SIG-M5 treated with dmso at 0.1 percent for 504 hours (cell line): ENCODE results near the gene ALPP.
"Not testable (repeated sequence)": the region's sequence is repeated elsewhere in the genome, so short reads cannot be mapped to it uniquely, and the experiment has no call there.

Experiments
- DNase-seq: peaks from one replicate; lab custom pipeline; 2025; ENCODE audit not compliant: unreplicated experiment; lab: John Stamatoyannopoulos, UW

ALPP gene

DNA sequence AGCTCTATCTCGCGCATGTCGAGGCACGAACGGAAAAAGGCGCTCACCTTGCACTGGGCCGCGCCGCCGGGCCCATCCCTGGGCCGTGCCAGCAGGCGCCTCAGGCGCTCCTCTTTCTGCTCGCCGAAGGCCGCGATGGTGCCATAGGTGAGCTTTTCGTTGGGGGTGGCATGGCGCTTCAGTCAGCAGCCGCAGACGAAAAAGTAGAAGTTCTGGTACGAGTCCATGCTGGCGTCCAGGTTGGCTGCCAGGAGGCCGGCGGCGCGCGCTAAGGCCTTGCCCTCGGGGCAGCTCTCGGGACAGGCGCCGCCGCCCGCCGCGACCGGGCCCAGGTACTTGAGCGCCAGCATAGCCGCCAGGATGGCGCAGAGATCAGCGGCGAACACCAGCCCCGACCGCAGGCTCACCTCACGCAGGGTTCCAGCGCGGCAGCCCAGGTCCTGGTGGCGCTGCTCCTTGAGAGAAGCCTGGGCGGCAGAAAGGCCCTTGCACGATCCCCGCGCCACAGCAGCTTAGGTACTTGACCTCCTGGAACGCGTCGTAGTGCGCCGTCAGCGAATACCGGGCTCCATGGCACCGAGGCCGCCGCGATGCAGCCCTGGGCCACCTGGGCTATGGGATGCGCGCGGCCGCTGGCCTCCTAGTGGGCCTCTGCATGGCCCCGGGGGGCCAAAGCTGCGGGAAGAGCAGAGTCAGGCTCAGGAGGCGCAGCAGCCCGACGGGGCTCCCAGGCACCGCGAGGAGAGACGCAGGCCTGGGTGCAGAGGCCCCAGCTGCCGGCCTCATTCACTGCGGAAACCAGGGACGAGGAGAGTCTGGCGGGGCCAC lies 40.9 kb downstream of the ALPP start:
- no peak for DNase-seq

- DNase-seq: no peak
These were observed 41.5 kb downstream of the ALPP start for GRCh38 chr2:232420073-232420454.

GRCh38 chr2:232420463-232421188 lies 42.1 kb downstream of the ALPP start:
- no peak for DNase-seq

GRCh38 chr2:232421189-232421785 lies 42.7 kb downstream of the ALPP start:
- DNase-seq: no peak

DNA sequence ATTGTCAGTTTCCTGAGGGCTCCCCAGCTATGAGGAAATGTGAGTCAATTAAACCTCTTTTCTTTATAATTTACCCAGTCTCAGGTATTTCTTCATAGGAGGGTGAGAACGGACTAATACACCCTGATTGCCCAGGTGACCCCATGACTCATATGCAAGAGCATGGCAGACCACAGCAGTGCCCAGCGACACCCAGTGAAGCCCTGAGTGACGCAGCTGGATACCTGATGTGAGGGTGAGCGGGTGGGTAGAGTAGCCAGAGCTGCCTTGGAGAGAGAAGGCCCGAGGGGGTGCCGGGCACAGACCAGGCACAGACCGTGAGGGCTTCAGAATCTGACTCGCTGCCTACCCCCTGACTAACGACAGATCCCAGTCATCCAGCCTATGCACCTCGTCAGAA lies 43.5 kb downstream of the ALPP start:
- DNase-seq: no peak

DNA sequence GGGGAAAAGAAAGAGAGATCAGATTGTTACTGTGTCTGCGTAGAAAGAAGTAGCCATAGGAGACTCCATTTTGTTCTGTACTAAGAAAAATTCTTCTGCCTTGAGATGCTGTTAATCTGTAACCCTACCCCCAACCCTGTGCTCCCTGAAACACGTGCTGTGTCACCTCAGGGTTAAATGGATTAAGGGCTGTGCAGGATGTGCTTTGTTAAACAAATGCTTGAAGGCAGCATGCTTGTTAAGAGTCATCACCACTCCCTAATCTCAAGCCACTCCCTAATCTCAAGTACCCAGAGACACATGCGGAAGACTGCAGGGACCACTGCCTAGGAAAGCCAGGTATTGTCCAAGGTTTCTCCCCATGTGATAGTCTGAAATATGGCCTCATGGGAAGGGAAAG lies 44.4 kb downstream of the ALPP start:
- not testable (repeated sequence) for DNase-seq

- not testable (repeated sequence) for DNase-seq
These were observed 44.9 kb downstream of the ALPP start for GRCh38 chr2:232423407-232423806.

DNA sequence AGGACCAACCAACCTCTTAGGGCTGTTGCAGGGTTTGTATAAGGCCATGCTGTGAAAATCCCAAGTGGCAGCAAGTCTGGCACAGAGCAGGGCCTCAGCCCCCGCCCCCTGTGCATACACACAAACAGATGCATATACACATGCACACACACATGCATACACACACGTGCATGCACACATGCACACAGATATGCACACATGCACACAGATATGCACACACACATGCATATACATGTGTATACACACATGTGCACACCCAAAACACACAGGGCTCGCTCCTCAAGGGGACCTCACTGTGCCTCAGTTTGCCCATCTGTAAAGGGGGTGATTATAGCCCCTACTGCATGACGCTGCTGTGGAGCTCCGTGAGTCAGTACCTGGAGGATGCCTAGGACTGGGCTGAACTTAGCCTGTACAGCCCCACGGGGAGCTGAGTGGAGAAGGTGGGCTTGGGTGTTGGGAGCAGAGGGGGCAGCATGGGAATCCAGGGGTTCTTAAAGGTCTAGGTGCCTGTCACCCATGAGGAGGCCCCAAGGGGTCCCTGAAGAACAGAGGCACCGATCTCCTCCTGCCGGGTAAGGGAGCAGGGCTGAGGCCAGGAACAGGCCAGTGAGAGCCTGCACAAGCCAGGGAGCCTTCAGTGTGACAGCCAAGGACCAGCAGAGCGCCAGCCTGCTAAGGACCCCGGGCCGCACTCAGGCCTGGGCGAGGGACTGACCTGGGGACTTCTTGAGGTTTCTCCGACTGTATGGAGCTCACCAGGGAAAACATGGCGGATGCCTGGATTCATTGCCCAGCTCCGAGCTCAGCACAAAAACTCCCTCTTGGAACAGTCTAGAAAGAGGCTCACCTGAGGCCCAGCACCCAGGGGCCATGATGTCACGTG lies 53.4 kb downstream of the ALPP start:
- no peak for DNase-seq
